C1 segment of cervical spinal cord (tissue), 14 donors: ENCODE data around the gene RHD.
A peak's percentile ranks its signal among the peaks of the same experiment; 100 is the strongest.
"Not testable (repeated sequence)": the region's sequence is repeated elsewhere in the genome, so short reads cannot be mapped to it uniquely, and the experiment has no call there.

Experiments
- DNase-seq, 14 donors: peaks; one replicate each; lab custom pipeline; 2025; lab: John Stamatoyannopoulos, UW

Gene RHD

DNA sequence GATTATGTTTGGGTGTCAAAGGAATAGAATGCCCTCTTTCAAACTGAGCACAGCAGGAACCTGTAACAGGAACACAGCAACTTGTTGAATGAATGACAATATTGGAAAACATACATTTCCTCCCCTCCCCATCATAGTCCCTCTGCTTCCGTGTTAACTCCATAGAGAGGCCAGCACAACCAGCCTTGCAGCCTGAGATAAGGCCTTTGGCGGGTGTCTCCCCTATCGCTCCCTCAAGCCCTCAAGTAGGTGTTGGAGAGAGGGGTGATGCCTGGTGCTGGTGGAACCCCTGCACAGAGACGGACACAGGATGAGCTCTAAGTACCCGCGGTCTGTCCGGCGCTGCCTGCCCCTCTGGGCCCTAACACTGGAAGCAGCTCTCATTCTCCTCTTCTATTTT lies at the start of gene RHD:
Gene RHD (plus strand): TSS at position 272 of the 400 bp plus-strand sequence. CDS start 39 bp downstream, at position 311.
- not testable (repeated sequence) for DNase-seq

DNA sequence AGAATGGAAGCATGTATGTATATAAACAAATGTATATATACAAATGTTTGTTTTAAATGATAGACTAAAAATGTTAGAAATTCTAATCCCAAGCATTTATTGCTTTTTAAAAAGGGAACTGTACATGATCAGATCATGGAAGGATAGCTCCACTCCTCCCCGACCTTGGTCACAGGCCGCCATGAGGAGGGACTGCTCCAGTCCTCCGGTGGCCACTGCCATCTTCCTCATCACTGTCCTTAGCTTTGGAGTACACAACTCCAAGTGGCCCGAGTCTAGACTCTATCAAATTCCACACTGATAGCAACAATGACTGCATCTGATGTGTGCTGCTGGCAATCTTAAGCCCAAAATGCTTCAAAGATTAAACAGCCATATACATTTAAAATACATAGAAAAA lies 49.7 kb upstream of the RHD start:
- DNase-seq = no peak

DNA sequence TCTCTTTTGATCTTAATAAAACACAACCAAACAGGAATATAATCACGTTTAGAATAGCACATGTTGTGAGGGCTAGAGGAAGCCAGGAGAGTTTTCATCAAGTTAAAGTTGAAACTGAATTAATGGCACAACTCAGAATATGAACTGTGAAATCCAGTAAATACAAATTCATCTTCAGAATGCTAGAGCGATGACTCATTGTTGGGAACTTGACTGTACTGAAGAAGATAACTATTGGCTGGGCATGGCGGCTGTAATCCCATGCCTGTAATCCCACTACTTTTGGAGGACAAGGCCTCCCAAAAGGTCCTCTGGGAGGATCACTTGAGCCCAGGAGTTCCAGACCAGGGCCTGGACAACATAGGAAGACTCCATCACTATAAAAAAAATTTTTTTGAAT lies 48.8 kb upstream of the RHD start:
- DNase-seq = no peak

DNA sequence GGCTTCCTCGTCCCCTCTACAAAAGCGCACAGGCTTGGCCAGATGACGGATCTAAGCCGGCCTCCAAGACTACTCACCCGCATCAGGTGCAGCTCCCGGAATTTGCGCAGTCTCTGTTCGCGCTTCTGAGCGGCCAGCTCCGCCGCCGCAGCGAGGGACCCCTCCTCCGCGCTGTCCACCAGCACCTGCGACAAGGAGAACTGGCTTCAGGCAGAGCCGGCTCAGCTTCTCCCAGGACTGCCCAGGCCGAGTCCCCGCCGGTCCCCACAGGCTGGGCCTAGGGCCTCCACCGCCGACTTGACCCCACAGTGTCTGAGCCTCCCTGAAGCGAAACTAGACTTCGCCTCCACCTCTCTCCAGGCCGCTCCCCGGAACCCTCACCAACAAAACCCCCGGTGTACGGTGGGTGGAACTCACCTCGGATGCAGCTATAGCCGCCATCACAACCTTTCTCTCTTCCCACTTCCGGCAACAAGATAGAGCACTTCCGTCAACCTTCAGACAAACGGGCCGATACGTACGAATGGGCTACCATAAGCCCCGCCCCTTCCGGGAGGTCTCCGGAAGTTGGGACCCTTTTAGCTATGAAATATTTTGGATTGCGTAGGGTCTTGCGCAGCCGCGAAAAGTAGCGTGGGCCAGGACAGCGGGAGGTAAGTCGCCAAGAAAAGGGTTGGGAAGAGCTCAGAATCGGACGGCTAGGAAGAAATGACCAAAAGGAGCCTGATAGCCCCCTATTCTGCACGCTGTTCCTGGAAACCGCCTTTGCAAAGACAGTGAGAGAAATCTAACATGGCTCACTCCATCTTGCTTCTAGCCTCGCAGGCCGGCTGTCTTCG lies 40.1 kb upstream of the RHD start, which contains the start of gene SYF2:
Gene SYF2 (minus strand): TSS at position 476 of the 839 bp plus-strand sequence. CDS start 35 bp downstream, at position 441.
- peak; percentile 22 to 95 (median 82) for DNase-seq

DNA sequence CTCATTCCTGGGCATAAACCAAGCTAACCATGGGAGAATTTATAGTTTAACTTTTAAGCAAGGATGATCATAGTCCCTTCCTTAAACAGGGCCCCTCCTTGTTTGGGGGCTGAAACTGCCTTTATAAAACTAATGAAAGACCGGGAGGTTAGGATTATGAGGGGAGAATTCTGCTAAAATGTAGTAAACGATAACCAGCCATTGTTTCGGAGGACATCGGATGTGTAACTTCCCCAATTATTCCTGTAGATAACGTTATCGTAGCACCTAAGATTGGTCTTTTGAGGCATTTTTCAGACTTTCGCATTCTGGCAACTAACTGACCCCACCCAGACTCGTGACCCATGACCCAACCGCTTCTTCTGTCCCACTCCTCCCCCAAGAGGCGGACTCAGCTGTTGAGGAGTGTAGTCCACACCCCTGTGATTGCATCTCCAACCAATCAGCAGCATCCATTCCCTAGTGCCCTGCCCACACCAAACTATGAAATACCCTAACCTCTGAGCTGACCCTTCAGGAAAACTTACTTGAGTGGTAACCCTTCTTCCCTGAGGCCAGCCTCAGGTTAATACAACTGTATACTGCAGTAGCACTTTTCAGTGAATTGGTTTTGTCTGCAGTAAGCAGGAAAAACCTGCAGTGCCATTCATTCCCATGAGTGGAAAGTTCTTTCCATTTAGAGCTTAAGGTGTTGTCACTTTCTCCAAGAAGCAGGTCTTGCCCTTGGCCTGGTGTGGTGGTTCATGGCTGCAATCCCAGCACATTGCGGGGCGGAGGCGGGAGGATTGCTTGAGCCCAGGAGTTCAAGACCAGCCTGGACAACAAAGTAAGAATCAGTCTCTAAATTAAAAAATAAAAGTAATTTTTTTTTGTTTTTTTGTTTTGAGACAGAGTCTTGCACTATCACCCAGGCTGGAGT lies 39.2 kb upstream of the RHD start:
- DNase-seq = peak in 12 of 14 donors; percentile 13 to 78 (median 44)

DNA sequence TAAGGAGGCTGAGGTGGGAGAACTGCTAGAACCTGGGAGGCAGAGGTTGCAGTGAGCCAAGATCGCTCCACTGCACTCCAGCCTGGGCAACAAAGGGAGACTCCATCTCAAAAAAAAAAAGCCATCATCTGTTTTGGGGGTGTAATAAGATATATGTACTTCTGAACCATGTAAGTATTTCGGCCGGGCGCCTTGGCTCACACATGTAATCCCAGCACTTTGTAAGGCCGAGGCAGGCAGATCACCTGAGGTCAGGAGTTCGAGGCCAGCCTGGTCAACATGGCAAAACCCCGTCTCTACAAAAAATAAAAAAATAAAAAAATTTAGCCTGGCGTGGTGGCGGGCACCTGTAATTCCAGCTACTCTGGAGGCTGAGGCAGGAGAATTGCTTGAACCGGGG lies 36.9 kb upstream of the RHD start:
- DNase-seq = not testable (repeated sequence)

DNA sequence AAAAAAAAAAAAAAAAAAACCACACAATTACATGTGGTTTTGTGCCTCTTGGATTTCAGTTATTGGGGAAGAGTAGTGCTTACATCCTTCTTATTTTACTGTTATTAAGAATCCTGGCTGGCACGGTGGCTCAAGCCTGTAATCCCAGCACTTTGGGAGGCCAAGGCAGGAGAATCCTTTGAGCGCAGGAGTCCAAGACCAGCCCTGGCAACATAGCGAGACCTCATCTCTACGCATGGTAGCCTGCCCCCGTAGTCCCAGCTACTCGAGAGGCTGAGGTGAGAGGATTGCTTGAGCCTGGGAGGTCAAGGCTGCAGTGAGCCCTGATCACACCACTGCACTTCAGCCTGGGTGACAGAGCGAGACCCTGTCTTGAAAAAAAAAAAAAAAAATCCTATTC lies 36.0 kb upstream of the RHD start:
- not testable (repeated sequence) for DNase-seq

DNA sequence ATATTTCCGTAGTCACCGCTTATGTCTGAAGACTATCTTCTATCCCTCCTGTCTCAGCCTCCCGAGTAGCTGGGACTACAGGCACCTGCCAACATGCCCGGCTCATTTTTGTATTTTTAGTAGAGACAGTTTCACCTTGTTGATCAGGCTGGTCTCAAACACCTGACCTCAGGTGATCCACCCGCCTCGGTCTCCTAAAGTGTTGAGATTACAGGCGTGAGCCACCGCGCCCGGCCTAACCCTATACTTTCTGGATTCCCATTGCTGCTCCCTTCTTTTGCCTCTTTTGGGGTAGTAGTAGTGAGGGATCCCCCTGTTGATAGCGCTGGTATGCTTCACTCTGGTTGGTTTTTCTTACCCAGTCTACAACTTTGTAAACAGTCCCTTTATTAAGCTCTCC lies 34.3 kb upstream of the RHD start:
- no peak for DNase-seq

DNA sequence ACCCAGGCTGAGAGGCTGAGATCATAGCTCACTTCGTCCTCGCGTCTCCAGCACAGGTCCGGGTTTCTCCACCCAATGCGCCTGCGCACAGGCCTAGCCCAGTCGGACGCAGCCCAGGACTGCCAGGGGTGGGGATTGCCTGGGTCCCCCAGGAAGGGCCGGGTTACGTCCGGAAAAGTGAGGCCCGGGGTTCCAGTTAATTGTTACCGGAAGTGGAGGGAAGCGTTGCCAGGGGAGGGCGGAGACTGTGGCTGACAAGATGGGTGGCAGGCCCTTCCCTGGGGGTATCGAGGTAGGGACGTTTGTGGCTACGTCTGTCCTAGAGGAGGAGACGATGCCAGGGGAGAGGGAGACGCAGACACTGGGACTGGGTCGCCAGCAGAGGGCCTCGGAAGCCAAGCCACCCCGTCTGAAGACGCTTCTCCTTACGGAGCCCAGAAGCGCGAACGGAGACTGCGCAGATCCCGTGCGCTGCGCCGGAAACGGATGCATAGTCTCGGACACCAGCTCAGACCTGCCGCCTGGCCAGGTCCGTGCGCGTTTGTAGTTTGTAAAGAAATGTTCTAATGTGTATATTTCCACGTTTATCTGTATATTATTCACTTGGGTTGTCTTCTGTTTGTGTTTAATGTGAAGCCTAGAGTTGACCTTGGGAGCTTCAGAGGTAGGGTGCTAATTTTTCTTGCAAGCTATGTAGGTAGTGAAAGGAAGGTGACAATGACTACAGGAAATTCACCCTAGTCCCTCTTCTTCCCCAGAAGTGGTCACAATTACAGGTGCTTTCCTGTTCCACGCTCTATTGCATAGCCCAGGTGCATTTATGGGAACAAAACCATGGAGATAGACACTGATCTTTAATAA lies 32.4 kb upstream of the RHD start:
- DNase-seq = peak; percentile 44 to 96 (median 84)

DNA sequence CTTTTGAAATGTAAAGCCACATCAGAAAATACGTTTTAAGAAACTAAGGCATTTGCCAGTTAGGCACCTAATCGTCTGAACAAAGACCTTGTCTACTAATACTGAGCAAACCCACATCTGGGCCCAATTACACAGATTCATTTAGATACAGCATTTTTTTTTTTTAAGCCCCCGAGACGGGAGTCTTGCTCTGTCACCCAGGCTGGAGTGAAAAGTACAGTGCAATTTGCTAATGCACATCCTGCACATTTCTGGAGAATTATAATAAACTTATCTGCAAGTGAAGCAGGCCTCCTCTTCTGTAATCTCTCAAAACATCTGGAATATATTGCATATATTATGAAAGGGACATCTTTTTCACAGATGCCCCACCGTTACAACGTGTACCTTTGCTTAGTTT lies 28.4 kb upstream of the RHD start:
- no peak for DNase-seq

DNA sequence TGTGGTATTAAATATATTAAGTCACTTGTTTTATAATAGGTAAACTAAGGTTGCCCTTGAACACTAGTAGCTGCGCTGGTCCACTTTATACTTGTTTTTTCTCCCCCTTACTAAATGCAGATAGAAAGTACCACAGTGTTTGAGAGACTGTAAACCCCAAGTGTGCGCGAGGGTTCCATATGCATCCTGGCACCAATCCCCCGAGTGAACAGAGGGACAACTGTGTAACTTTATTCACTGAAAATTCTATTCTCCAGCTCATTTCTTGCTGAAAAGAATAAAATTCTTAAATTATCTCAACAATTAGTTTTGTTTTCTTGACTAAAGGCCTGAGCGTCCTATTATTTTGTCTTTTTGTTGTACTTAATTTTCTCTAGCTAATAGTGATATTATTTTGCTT lies 26.9 kb upstream of the RHD start:
- DNase-seq = no peak

DNA sequence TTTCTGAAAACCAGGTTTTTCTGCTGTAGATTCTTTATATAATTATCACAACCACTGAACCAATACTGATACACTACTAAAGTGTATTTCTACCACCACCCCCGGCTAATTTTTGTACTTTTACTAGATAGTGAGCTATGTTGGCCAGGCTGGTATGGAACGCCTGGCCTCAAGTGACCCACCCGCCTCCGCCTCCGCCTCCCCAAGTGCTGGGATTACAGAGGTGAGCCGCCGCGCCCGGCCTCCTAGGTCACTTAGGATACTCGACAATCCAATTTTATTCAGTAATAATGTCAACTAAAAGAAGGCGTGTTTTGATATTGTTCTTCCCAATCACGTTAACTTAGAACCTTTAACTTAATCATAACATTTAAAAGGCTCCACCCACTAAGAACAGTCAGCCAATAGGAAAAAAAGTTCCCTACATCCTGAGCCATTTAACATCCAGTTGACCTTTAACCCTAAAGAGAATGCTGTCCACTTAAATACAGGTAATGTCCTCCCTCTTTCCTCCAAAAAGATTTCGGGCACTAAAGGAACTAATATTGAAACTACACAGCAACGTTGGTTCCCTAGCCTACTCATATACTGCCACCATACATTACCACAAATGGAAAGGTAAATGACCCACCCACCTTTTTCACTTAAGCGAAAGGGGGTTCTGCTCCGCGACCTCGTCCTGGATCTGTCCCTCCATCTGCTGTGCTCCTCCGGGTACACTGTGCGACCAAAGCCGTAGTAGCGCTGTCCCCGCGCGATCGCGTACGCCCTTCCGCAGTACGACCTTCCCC lies 26.3 kb upstream of the RHD start:
- no peak for DNase-seq

DNA sequence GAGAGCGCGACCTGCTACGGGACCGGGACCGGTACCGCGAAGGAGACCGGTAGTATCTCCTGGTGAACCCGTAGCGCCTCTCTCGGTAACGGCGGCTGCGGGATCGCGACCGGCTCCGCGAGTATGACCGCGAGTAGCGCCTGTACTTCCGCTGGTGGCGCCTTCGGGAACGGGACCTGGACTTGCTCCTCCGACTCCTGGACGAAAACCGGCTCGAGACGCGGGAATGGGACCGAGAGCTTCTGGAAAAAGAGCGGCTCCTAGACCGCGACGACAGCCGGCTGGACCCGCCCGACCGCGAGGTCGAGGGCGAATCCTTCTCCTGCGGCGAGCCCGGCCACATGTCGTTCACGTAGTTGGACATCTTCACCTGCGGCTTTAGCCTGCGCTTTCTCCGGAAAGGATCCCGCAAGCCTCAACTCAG lies 25.7 kb upstream of the RHD start:
- DNase-seq = peak in 4 of 14 donors; percentile 37 to 57 (median 52)

DNA sequence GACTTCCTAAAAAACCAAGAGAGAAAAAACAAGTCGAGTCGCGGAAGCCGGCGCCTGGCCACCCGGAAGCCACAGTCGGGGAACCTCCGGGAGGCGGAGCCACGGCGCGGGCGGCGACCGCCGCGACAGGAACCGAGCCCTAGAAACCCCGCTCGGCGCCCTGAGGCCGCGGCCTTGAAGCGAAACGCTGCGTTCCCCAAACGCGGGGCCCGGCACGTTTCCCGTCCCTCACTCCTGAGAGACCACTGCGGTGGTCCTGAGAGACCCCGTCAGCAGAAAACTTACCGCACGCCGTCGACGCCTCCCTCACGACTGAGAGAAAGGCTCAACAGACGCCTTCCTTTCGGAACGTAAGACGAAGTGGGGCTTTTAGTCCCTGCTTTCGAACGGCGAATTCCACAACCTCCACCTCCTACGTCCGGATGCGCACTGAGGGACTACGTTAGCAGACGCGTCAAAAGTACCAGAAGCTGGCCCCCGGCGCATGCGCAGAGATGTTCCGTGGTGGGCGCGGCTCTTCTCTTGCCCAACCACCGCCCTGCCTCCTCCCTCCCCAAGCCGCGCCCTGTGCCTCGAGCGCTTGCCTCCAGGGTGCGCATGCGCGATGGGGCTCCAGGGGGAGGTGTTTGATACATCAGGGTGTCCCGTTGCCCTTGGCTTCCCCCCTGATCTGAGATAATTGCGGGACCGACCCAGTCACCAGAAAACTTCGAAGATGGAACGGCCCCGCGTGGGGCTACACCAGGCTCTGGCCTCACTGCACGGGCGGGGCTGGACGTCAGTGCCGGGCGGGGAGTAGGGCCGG lies 25.1 kb upstream of the RHD start, which contains the start of gene RSRP1:
Gene RSRP1 (minus strand): TSS at position 431 of the 805 bp plus-strand sequence. CDS start 491 bp downstream, outside the sequence.
- DNase-seq = peak; percentile 95 to 100 (median 98)

DNA sequence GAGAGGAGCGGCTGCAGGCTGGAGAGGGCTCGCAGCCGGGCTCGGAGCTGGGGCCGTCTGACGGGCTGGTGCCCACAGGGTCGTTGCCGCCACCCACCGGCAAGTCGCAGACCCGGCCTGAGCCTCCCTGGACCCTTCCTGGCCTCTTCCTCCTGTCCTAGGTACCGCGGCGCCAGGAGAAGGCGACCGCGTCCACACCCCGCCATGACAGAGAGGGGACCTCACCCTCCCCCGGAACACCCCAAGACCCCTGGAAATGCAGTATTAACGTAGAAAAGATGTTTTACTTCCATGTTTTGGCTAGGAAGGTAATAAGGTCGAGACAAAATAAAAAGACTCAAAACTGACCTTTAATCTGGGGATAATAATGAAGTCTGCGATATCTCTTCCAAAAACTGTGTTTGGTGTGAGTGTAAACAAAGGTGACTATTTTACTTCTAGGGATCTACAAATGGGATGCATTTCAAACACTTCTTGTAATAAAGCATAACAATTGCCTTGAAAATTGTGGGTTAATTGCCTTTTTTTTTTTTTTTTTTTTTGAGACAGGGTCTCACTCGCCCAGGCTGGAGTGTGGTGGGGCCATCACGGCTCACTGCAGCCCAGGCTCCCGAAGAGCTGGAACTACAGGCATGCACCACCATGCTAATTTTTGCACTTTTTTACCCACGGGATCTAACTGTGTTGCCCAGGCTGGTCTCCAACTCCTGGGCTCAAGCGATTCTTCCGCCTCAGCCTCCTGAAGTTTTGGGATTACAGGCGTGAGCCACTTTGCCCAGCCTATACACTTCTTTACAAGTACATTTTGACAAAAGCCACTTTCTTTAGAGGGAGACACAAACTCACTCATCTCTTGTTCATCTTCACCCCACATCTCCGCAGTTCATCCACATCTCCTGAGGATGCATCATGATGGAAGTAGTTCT lies 24.2 kb upstream of the RHD start:
- DNase-seq = peak in 1 of 14 donors; percentile 2

DNA sequence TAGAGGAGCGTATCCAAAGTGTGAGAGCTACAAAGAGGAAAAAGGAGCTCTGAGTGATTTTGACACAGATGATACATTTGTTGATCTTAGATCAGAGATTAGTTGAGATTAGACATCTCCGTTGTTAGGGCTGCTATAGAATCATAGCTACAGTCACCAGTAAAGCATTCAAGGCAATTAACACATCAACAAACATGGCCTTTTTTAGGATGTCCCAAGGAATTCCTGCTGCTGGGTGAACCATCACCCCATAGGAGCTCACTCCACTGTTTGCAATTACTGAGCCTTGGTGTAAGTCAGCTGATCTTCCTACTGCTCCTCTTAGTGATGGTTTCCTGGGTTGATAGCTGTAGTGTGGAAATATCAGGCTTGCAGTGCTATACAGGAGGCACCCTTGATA lies 18.4 kb upstream of the RHD start:
- DNase-seq = no peak

DNA sequence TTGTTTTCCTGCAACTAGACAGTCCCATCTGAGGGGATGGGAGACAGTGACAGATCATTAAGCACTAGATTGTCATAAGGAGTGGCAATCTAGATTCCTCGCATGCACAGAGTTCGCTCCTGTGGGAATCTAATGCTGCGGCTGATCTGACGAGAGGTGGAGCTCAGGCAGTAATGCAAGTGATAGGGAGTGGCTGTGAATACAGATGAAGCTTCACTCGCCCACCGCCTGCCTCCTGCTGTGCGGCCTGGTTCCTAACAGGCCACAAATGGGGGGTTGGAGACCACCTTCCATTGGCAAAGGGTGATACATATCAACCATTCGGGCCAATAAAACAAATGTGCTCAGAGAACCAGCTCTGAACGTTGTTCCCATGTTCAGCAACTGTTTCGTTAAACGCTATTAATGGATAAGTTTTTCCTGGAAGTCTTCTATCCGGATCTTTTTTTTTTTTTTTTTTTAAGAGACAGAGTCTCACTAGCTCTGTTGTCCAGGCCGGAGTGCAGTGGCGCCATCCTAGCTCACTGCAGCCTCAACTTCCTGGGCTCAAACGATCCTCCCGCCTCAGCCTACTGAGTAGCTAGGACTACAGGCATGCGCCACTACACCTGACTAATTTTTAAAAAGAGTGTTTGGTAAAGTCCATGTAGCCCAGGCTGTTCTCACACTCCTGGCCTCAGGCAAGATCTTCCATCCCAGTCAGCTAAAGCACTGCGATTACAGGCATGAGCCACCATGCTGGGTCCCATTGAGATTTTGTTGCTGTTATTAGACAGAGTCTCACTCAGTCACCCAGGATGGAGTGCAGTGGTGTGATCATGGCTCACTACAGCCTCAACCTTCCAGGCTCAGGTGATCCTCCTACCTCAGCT lies 16.4 kb upstream of the RHD start:
- no peak for DNase-seq
